ENCODE measurements around the gene SPTB.

DNA sequence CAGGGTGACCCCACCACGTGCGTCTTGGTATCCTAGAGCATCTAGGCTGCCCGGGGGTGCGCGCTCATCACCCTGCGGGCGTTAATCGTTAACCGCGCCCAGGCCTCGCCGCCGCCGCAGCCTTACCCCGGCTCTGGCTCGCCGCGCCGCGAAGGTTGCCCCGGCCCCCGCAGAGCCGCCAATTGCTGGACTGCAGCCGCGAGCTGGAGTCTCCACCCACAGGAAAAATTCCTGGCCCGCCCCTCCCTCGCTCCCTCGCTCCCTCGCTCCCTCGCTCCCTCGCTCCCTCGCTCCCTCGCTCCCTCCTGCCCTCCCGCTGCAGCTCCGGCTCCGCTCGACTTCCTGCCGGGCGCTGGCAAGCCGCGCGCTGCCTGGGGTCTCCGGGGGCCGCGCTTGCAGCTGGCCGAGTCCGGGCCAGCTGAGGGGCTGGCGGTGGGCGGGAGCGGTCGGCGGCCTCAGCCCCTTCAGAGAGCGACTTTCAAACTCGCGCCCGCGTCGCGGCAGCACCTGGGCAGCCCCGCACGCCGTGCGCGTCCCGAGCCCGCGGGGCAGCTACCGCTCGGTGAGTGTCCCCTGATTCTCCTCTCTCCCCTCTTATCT lies 175.5 kb downstream of the SPTB start, which contains the start of gene PLEKHG3:
- TF ChIP-seq, protein P1, sequence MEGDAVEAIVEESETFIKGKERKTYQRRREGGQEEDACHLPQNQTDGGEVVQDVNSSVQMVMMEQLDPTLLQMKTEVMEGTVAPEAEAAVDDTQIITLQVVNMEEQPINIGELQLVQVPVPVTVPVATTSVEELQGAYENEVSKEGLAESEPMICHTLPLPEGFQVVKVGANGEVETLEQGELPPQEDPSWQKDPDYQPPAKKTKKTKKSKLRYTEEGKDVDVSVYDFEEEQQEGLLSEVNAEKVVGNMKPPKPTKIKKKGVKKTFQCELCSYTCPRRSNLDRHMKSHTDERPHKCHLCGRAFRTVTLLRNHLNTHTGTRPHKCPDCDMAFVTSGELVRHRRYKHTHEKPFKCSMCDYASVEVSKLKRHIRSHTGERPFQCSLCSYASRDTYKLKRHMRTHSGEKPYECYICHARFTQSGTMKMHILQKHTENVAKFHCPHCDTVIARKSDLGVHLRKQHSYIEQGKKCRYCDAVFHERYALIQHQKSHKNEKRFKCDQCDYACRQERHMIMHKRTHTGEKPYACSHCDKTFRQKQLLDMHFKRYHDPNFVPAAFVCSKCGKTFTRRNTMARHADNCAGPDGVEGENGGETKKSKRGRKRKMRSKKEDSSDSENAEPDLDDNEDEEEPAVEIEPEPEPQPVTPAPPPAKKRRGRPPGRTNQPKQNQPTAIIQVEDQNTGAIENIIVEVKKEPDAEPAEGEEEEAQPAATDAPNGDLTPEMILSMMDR (IDR thresholded peaks at IDR 0.05; ENCODE audit: low read length) = no peak
- no peak for TF ChIP-seq EZH2 (optimal IDR thresholded peaks at IDR 0.05; ENCODE audit: low read depth, low read length)
